Uterus (tissue), 4 donors: ENCODE results near the gene HOXC12. TPM values are rescaled to one million over a fixed set of nuclear protein-coding genes. Genes with fewer than 3 reads are reported as not detected.

Experiments used
- DNase-seq, 2 donors: peaks; one replicate each; pipeline ENCODE4 v3.0.0-alpha.2; 2019 to 2020
- H3K27ac ChIP-seq, 2 donors: fragments of 200-600 bp; sonication (generic); 1 replicate in 1 of 2; 2 replicates in 1 of 2; pipeline ENCODE4 v1.5.1; 2016 to 2018
- H3K27me3 ChIP-seq, 2 donors: fragments of 200-600 bp; sonication (generic); one replicate each; pipeline ENCODE4 v1.5.1; 2018 to 2019; ENCODE audit warnings: control low read depth in 1 of 2
- H3K36me3 ChIP-seq, 2 donors: fragments of 200-600 bp; sonication (generic); one replicate each; pipeline ENCODE4 v1.5.1; 2019; ENCODE audit warnings: control low read depth in 1 of 2
- H3K4me1 ChIP-seq, 2 donors: fragments of 200-600 bp; sonication (generic); one replicate each; pipeline ENCODE4 v1.5.1; 2018 to 2019; ENCODE audit warnings: control low read depth in 1 of 2
- H3K4me3 ChIP-seq, 2 donors: fragments of 200-600 bp; sonication (generic); 1 replicate in 1 of 2; 2 replicates in 1 of 2; pipeline ENCODE4 v1.5.1; 2018 to 2019; ENCODE audit warnings: mild to moderate bottlenecking in 1 of 2
- H3K9me3 ChIP-seq, 2 donors: fragments of 200-600 bp; sonication (generic); one replicate each; pipeline ENCODE4 v1.5.1; 2019; ENCODE audit warnings: control low read depth in 1 of 2
- CTCF ChIP-seq, 4 experiments: fragments of 200-600 bp in 2 of 4; fragments of 450-650 bp in 2 of 4; sonication (generic) in 2 of 4; IDR thresholded peaks; one replicate each; pipeline ENCODE4 v1.5.1; 2016 to 2019; ENCODE audit warnings: antibody characterized with exemption in 4 of 4, mild to moderate bottlenecking in 2 of 4, moderate library complexity in 1 of 4
- POLR2A ChIP-seq, 2 donors: fragments of 450-650 bp; IDR thresholded peaks; one replicate each; pipeline ENCODE4 v1.6.1; 2016; ENCODE audit warnings: antibody characterized with exemption in 2 of 2, mild to moderate bottlenecking in 1 of 2, moderate library complexity in 1 of 2
- intact Hi-C: fragments of 100-400 bp; cut with DNase I; formaldehyde crosslinking; loops from one replicate; pipeline ENCODE4 v1.15.1; 2023; ENCODE audit warnings: low total_unique reads
- total RNA-seq, 4 donors: library from RNA; depleted of rRNA in 3 of 4; stranded (reverse); fragments of >200 nt in 3 of 4; gene quantifications; one replicate each; pipeline versions ENCODE4 v1.1.0 to v1.2.4, GENCODE V29; 2014 to 2023
- donor health status: DM: yes; HTN: yes; CAD: no.

The HOXC12 gene
- total RNA-seq, 4 donors from 2014 or later = not detected

DNA sequence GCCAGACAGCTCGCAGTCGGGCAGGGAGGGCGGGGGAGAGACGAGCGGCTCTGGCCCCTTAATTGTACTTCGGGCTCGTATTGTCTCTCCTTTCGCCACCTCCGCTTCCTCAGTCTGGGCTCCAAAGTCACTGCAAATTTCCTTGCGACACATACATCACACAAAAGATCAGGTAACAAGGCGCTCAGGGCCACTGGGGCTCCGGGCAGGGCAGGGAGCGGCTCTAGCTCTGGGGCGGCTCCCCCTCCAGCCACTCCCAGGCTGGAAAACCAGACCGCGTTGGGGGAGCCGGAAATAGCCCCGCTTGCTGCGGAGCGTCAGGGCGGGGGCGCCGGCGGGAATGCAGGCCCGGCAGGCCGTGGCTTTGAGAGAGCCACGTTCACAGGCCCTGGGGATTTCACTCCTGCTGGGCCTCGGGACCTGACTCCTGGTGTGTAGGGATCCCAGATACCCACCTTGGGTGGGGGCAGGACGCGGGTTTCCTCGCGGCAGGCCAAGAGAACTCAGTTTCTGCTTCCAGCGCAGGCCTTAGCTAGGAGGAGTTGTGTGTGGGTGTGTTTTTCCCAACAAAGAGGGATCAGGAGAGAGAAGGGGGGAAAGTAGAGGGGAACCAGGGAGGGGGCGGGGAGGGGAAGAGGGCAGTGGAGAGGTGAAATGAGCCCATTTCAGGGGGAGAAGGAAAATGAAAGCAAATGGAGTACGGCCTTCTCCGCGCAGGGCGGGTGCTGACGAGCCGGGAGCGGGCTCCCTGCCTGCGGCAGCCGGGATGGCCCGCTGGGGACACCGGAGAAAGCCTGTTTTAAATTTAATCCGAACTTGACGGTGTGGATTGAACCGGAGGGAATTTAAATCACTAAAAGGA lies 40.9 kb downstream of the HOXC12 start:
- Histone ChIP-seq H3K4me1 (peaks cover 0 to 25% of the 10 kb centered on the region in 2 donors), H3K36me3 (no peaks in the 10 kb centered on the region), H3K4me3 (peak overlapping the region; percentile 12 to 31), H3K9me3 (no peaks in the 10 kb centered on the region), H3K27me3 (peaks cover 35 to 91% of the 10 kb centered on the region in 2 donors), H3K27ac (peak overlapping the region in 1 of 2 donors; percentile 47)
- TF ChIP-seq POLR2A (IDR thresholded peaks at IDR 0.05) (peak in 1 of 2 donors; percentile 52), CTCF (IDR thresholded peaks at IDR 0.05) (no peak)
- DNase-seq = peak in 1 of 2 donors; percentile 75
- intact Hi-C loops = no loop called here

DNA sequence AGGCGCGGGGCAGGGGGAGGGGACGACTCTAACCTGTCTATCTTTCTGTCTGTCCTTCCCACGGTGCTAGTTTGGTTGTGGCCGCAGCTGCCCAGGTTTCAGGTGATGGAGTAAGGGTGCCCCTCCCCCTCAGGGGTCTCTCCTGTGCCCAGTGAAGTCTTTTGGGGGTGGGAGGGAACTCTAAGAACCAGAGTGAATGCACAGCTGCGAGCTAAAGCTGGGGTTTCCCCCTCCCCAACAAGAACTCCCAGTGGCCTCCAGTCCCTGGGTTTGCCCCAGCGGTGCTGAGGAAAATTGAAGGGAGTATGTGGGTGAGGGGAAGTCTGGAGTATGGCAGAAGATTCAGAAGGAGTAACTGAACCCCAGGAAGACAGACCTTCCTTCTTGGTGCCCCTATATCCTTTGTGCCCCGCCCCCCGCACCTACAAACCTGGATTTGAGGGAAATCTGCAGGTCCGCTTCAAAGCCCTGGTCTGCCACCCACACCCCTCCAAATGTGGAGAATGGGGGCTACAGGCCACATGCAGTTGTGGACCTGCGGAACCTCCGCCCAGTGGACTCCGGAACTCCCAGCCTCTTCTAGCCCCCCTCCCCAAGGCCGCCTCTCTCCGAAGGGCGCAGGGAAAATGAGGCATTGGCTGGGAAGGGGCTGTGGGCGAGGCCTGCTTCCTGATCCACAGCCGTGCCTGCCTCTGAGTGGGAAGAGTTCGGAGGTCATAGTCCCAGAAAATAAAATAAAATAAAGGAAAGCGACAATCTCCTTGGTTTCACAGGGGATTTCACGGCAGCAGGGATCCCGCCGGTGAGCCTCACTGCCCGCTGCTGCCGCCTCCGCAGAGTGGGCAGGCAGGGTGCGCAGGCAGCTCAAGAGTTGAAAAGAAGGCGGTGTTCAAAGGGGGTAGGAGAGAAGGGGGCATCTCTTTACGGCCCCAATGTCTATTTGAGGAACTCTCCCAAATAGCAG lies 41.8 kb downstream of the HOXC12 start:
- H3K4me1 ChIP-seq = peaks cover 0 to 22% of the 10 kb centered on the region in 2 donors
- peaks cover 39 to 83% of the 10 kb centered on the region in 2 donors for H3K27me3 ChIP-seq
- no peaks in the 10 kb centered on the region for H3K36me3 ChIP-seq
- H3K4me3 ChIP-seq = peak overlapping the region in 1 of 2 donors; percentile 31
- no peak for DNase-seq
- TF ChIP-seq POLR2A (IDR thresholded peaks at IDR 0.05) = no peak
- TF ChIP-seq CTCF (IDR thresholded peaks at IDR 0.05) = no peak
- no peaks in the 10 kb centered on the region for H3K9me3 ChIP-seq
- H3K27ac ChIP-seq = peak overlapping the region in 1 of 2 donors; percentile 47
- intact Hi-C loops = no loop called here

- no peak overlapping the region for H3K27ac ChIP-seq
- peaks cover 0 to 22% of the 10 kb centered on the region in 2 donors for H3K4me1 ChIP-seq
- no peak for TF ChIP-seq POLR2A (IDR thresholded peaks at IDR 0.05)
- no peak for TF ChIP-seq CTCF (IDR thresholded peaks at IDR 0.05)
- no peak overlapping the region for H3K4me3 ChIP-seq
- intact Hi-C loops = no loop called here
- peaks cover 38 to 74% of the 10 kb centered on the region in 2 donors for H3K27me3 ChIP-seq
- no peaks in the 10 kb centered on the region for H3K9me3 ChIP-seq
- no peaks in the 10 kb centered on the region for H3K36me3 ChIP-seq
- no peak for DNase-seq
These were observed 42.8 kb downstream of the HOXC12 start for GRCh38 chr12:53997204-53998109.

DNA sequence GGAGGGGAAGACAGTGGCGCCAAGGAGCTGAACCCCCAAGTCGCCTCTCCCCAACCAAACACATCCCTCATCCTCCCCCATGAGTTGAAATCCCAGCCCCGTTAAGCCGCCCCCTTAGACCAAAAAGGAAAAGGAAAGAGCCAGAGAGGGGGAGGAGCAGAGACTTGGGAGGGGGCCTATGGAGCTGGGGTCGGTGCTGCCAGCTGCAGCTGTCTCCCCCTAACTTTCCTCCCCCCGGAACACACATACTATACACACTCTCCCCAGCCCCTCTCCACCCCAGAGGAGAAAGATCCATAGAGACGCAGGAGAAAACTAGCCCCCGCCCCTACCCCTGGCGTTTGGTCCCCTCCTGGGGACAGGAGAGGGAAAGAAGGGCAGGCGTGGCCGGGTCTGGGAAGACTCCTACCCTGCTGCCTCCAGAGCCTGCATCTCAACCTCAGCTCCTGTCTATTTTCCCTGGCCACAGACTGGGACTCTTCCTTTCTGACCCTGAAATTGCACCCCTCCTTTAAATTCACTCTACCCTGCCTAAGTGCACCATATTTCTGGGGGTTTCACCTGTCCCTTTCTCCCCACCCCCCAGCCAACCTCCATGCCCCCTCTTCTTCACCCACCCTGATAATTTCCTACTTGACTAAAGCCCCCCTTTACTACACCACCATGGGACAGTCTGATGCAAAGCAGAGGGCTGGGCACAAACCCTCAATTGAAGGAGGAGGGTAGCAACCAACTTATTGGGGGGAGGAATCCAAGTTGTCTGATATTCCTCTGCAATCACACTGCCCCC lies 43.6 kb downstream of the HOXC12 start:
- Histone ChIP-seq H3K27me3 (peaks cover 37 to 74% of the 10 kb centered on the region in 2 donors), H3K4me3 (no peak overlapping the region), H3K27ac (no peak overlapping the region), H3K4me1 (peaks cover 0 to 22% of the 10 kb centered on the region in 2 donors), H3K9me3 (no peaks in the 10 kb centered on the region), H3K36me3 (no peaks in the 10 kb centered on the region)
- DNase-seq = no peak
- TF ChIP-seq CTCF (IDR thresholded peaks at IDR 0.05) = no peak
- TF ChIP-seq POLR2A (IDR thresholded peaks at IDR 0.05) = no peak
- intact Hi-C loops = no loop called here
